ENCODE data around the gene BTBD6. TPM values are rescaled to one million over a fixed set of nuclear protein-coding genes. Genes with fewer than 3 reads are reported as not detected.

The BTBD6 gene
- total and polyA plus RNA-seq, 2 experiments from 2014 or later, result 2.2 to 11.6 TPM

GRCh38 chr14:105269405-105269804, 21.1 kb downstream of the BTBD6 start:
- no peak overlapping the region for H2AFZ ChIP-seq
- H3K36me3 Mint-ChIP-seq (ENCODE audit: low read depth), result no peaks in the 10 kb centered on the region; the same call in 1 of the 3 replicates
- H3K36me3 ChIP-seq (ENCODE audit: insufficient read depth), result no peaks in the 10 kb centered on the region
- H3K9me2 ChIP-seq (ENCODE audit: insufficient read depth), result no peaks in the 10 kb centered on the region
- no peak overlapping the region for H3K27ac Mint-ChIP-seq
- no peaks in the 10 kb centered on the region; the same call in 1 of the 2 replicates for H3K79me2 ChIP-seq (replicated peaks; ENCODE audit: insufficient read depth)
- peaks cover 2% of the 10 kb centered on the region for H3K27me3 Mint-ChIP-seq (ENCODE audit: insufficient read depth, low read depth, poor library complexity)
- no peaks in the 10 kb centered on the region for H3F3A ChIP-seq (replicated peaks; ENCODE audit: low read depth)
- H3K27ac ChIP-seq (ENCODE audit: low read depth), result no peak overlapping the region
- no peaks in the 10 kb centered on the region for H3K9me3 Mint-ChIP-seq
- TF ChIP-seq ETS1 (IDR thresholded peaks at IDR 0.05), result no peak
- DNase-seq (ENCODE audit: low spot score), result no peak
- no peaks in the 10 kb centered on the region for H3K4me1 ChIP-seq (ENCODE audit: insufficient read depth)
- H3K4me3 Mint-ChIP-seq, result no peak overlapping the region
- no peak overlapping the region for H3K4me3 ChIP-seq
- H3K4me2 ChIP-seq, result no peak overlapping the region
- H3K27me3 ChIP-seq (ENCODE audit: insufficient read depth), result no peaks in the 10 kb centered on the region
- no peaks in the 10 kb centered on the region; the same call in 2 of the 3 replicates for H3K4me1 Mint-ChIP-seq
- ATAC-seq, result no peak
- no peaks in the 10 kb centered on the region; the same call in 1 of the 2 replicates for H4K20me1 ChIP-seq (replicated peaks; ENCODE audit: insufficient read depth)

- no peak overlapping the region for H3K4me3 ChIP-seq
- no peak for ATAC-seq
- H3K27me3 Mint-ChIP-seq (ENCODE audit: insufficient read depth, low read depth, poor library complexity), result peaks cover 5% of the 10 kb centered on the region
Measured at GRCh38 chr14:105271224-105271890, 23.0 kb downstream of the BTBD6 start.

More at GRCh38 chr14:105271224-105271890, 23.0 kb downstream of the BTBD6 start:
- TF ChIP-seq REST (IDR thresholded peaks at IDR 0.05; ENCODE audit: unreplicated experiment) (no peak), CTCF (conservative IDR thresholded peaks at IDR 0.05; ENCODE audit: low read depth in 2 of 2) (peak in 1 of 2 experiments; percentile 23; a peak in 1 of 4 replicates)
- Histone ChIP-seq H3K9me2 (ENCODE audit: insufficient read depth) (no peaks in the 10 kb centered on the region), H2AFZ (no peak overlapping the region), H3F3A (replicated peaks; ENCODE audit: low read depth) (no peaks in the 10 kb centered on the region), H3K4me2 (no peak overlapping the region), H3K4me1 (ENCODE audit: insufficient read depth) (no peaks in the 10 kb centered on the region), H3K79me2 (replicated peaks; ENCODE audit: insufficient read depth) (no peaks in the 10 kb centered on the region; the same call in 1 of the 2 replicates), H3K27ac (ENCODE audit: low read depth) (no peak overlapping the region), H3K36me3 (ENCODE audit: insufficient read depth) (no peaks in the 10 kb centered on the region), H3K27me3 (ENCODE audit: insufficient read depth) (no peaks in the 10 kb centered on the region), H4K20me1 (replicated peaks; ENCODE audit: insufficient read depth) (no peaks in the 10 kb centered on the region; the same call in 1 of the 2 replicates)
- Mint-ChIP-seq H3K9me3 (no peaks in the 10 kb centered on the region), H3K4me3 (no peak overlapping the region), H3K4me1 (peaks cover 3% of the 10 kb centered on the region; the same call in 2 of the 3 replicates), H3K36me3 (ENCODE audit: low read depth) (no peaks in the 10 kb centered on the region; the same call in 1 of the 3 replicates), H3K27ac (no peak overlapping the region)
- no peak for DNase-seq (ENCODE audit: low spot score)
